ENCODE results near the gene FYB1.

- TF ChIP-seq CSDC2 (CRISPR knock-in tag; IDR thresholded peaks at IDR 0.05), result no peak
- no peak for TF ChIP-seq ZFP3 (CRISPR knock-in tag; IDR thresholded peaks at IDR 0.05)
- TF ChIP-seq ZFP30 (CRISPR knock-in tag; IDR thresholded peaks at IDR 0.05), result no peak
- no peak for TF ChIP-seq GLIS3 (CRISPR knock-in tag; IDR thresholded peaks at IDR 0.05)
- no peak for TF ChIP-seq RARB (CRISPR knock-in tag; IDR thresholded peaks at IDR 0.05)
- TF ChIP-seq, protein P1, sequence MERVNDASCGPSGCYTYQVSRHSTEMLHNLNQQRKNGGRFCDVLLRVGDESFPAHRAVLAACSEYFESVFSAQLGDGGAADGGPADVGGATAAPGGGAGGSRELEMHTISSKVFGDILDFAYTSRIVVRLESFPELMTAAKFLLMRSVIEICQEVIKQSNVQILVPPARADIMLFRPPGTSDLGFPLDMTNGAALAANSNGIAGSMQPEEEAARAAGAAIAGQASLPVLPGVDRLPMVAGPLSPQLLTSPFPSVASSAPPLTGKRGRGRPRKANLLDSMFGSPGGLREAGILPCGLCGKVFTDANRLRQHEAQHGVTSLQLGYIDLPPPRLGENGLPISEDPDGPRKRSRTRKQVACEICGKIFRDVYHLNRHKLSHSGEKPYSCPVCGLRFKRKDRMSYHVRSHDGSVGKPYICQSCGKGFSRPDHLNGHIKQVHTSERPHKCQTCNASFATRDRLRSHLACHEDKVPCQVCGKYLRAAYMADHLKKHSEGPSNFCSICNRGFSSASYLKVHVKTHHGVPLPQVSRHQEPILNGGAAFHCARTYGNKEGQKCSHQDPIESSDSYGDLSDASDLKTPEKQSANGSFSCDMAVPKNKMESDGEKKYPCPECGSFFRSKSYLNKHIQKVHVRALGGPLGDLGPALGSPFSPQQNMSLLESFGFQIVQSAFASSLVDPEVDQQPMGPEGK (CRISPR knock-in tag; IDR thresholded peaks at IDR 0.05; ENCODE audit: borderline replicate concordance), result no peak
- no peak for TF ChIP-seq ZNF70 (CRISPR knock-in tag; IDR thresholded peaks at IDR 0.05)
- TF ChIP-seq POU6F1 (CRISPR knock-in tag; IDR thresholded peaks at IDR 0.05; ENCODE audit: borderline replicate concordance, low read depth), result no peak
- no peak for TF ChIP-seq OSR1 (CRISPR knock-in tag; IDR thresholded peaks at IDR 0.05)
- TF ChIP-seq TCF4 (CRISPR knock-in tag; IDR thresholded peaks at IDR 0.05; ENCODE audit: borderline replicate concordance), result no peak
- TF ChIP-seq ZC3H10 (CRISPR knock-in tag; IDR thresholded peaks at IDR 0.05), result no peak
- TF ChIP-seq ISL1 (CRISPR knock-in tag; IDR thresholded peaks at IDR 0.05), result no peak
- TF ChIP-seq, protein P2, sequence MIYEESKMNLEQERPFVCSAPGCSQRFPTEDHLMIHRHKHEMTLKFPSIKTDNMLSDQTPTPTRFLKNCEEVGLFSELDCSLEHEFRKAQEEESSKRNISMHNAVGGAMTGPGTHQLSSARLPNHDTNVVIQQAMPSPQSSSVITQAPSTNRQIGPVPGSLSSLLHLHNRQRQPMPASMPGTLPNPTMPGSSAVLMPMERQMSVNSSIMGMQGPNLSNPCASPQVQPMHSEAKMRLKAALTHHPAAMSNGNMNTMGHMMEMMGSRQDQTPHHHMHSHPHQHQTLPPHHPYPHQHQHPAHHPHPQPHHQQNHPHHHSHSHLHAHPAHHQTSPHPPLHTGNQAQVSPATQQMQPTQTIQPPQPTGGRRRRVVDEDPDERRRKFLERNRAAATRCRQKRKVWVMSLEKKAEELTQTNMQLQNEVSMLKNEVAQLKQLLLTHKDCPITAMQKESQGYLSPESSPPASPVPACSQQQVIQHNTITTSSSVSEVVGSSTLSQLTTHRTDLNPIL (CRISPR knock-in tag; IDR thresholded peaks at IDR 0.05; ENCODE audit: low read depth), result no peak
These were observed 151.3 kb downstream of the FYB1 start for GRCh38 chr5:39068099-39068498.
